ENCODE data around the gene C3.
"Not testable (repeated sequence)": the region's sequence is repeated elsewhere in the genome, so short reads cannot be mapped to it uniquely, and the experiment has no call there.

Gene C3

GRCh38 chr19:6674868-6675305, 45.6 kb downstream of the C3 start:
- no peak for TF ChIP-seq CTCF (conservative IDR thresholded peaks at IDR 0.05; ENCODE audit: low read depth, low read length)
- no peak overlapping the region for H3K4me3 ChIP-seq (ENCODE audit: low read depth, low read length)
- DNase-seq (ENCODE audit: low read depth) = peak; percentile 60

GRCh38 chr19:6674408-6674807, 46.0 kb downstream of the C3 start:
- not testable (repeated sequence) for DNase-seq (ENCODE audit: low read depth); H3K4me3 ChIP-seq (ENCODE audit: low read depth, low read length)

GRCh38 chr19:6672693-6673290, 47.7 kb downstream of the C3 start:
- H3K4me3 ChIP-seq (ENCODE audit: low read depth, low read length) = no peak overlapping the region
- no peak for DNase-seq (ENCODE audit: low read depth)
- no peak for TF ChIP-seq CTCF (conservative IDR thresholded peaks at IDR 0.05; ENCODE audit: low read depth, low read length)

- TF ChIP-seq CTCF (conservative IDR thresholded peaks at IDR 0.05; ENCODE audit: low read depth, low read length) = no peak
- no peak for DNase-seq (ENCODE audit: low read depth)
- no peak overlapping the region for H3K4me3 ChIP-seq (ENCODE audit: low read depth, low read length)
These were observed 48.5 kb downstream of the C3 start for GRCh38 chr19:6671960-6672359.

- no peak for TF ChIP-seq CTCF (conservative IDR thresholded peaks at IDR 0.05; ENCODE audit: low read depth, low read length)
- DNase-seq (ENCODE audit: low read depth) = no peak
- H3K4me3 ChIP-seq (ENCODE audit: low read depth, low read length) = no peak overlapping the region
These were observed 51.8 kb downstream of the C3 start for GRCh38 chr19:6668691-6669090.

GRCh38 chr19:6667114-6667627, 53.3 kb downstream of the C3 start:
- no peak for DNase-seq (ENCODE audit: low read depth)
- no peak for TF ChIP-seq CTCF (conservative IDR thresholded peaks at IDR 0.05; ENCODE audit: low read depth, low read length)

GRCh38 chr19:6664916-6665315, 55.5 kb downstream of the C3 start:
- no peak for TF ChIP-seq CTCF (conservative IDR thresholded peaks at IDR 0.05; ENCODE audit: low read depth, low read length)
- no peak for DNase-seq (ENCODE audit: low read depth)
- H3K4me3 ChIP-seq (ENCODE audit: low read depth, low read length) = no peak overlapping the region

More at GRCh38 chr19:6667114-6667627, 53.3 kb downstream of the C3 start:
- H3K4me3 ChIP-seq (ENCODE audit: low read depth, low read length) = no peak overlapping the region

Measured in choroid plexus epithelial cell (primary cell).